GM19035 (cell line): ENCODE measurements around the gene NACC2.

Source experiments
- ATAC-seq: cut with Tn5 transposase; IDR thresholded peaks from one replicate; pipeline ENCODE4 v1.9.1; 2021; ENCODE audit not compliant: unreplicated experiment

The NACC2 gene

DNA sequence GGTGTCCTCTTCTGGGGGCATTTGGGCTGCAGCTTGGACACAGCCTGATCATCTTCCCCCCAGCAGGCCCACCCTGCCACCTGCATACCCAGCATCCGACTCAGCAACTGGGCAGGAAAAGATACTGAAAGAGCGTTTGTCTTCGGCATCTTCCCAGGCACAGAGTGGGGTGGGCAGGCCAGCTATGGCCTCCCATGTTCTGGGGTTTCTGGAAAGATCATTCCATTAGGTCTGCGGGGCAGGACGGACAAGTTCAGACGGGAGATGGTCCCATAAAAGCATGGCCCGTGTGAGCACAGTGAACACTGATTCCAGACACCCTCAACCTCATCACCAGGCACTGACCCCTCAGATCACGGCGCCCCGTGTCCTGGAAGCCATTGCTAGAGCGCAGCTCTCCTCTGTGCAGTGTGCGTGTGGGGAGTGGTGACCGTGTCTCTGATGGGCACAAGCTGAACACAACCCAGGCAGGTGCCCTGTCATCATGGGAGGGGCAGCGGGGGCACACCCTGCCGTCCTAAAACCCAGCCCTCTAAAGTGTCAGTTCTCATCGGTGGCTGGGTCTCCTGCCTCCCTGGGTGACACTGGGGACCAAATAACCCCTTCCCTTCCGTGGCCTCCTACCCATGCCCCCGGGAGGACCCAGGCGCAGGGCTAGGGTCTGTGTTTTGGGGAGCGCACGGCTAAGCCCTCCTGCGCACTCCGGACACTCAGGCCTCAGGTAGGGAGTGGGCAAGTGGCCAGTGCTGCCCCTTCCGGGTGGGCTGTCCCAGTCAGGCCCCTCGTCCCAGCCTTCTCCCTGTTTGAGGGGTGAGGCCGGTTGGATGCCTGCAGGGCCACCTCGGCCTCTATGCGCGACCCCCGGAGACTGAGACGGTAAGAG, 36.8 kb upstream of the NACC2 start:
- no peak for ATAC-seq

- no peak for ATAC-seq
Observed at GRCh38 chr9:136129176-136129575, 34.1 kb upstream of the NACC2 start.

DNA sequence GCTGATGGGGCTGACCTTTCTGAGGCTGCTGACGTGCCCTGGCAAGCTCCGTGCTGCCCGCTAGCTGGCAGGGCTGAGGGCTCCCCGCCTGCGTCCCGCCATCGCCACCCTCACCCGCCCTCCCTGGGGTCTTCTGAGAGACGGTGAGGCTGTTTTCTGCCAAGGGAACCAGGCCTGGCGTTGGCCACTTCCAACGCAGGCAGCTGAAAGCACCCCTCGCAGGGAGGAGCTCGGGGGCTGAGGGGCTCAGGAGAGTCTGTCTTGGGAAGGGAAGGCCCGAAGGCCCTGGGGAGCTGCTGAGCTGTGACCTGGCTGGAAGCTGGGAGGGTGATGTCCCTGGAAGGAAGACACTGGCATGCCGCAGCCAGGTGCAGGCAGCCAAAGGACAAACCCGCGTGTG, 33.3 kb upstream of the NACC2 start:
- no peak for ATAC-seq

- no peak for ATAC-seq
Observed at GRCh38 chr9:136127313-136127712, 32.2 kb upstream of the NACC2 start.

- ATAC-seq, result no peak
Observed at GRCh38 chr9:136124976-136125692, 30.0 kb upstream of the NACC2 start.

GRCh38 chr9:136122425-136123383, 27.6 kb upstream of the NACC2 start:
- ATAC-seq, result no peak

DNA sequence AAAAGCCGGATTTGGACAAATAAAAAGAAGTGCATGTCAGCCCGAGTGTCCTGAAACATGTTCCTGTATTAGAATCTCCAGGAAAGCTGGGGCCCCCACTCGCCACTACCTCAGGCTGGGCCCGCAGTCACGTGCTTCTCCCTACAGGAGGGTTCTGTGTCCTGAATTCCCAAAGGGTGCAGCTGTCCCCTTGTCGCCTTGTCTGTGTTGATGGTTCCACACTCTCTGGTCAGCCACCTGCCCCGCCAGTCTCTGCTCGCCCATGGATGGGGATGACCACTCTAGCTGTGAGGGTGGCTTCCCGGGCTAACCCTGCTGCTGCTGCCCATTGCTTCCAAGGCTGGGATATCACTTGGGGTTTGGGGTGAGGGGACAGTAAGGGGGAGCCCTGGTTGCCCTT, 26.7 kb upstream of the NACC2 start:
- ATAC-seq, result no peak

DNA sequence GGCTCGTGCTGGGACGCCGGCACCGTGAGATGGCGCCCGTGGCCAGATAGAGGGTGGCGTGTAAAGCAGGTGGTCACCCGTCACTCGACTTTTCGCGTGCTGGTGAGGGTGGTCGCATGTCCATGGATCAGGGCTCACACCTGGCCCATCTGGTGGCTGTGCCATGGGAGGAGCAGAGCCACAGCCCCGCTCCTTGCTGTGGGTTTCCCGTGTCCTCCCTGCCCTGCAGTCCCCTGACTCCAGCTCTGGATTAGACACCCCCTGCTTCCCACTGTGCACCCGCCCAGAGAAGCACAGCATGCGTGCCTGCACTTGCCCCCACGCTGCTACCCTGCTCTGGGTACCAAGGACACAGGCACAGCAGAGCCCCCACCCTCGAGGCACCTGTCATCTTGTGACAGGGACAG, 25.4 kb upstream of the NACC2 start:
- ATAC-seq, result no peak

- ATAC-seq, result no peak
Observed at GRCh38 chr9:136119883-136120393, 24.8 kb upstream of the NACC2 start.

- ATAC-seq, result peak; percentile 10
Observed at GRCh38 chr9:136119061-136119882, 24.2 kb upstream of the NACC2 start.

DNA sequence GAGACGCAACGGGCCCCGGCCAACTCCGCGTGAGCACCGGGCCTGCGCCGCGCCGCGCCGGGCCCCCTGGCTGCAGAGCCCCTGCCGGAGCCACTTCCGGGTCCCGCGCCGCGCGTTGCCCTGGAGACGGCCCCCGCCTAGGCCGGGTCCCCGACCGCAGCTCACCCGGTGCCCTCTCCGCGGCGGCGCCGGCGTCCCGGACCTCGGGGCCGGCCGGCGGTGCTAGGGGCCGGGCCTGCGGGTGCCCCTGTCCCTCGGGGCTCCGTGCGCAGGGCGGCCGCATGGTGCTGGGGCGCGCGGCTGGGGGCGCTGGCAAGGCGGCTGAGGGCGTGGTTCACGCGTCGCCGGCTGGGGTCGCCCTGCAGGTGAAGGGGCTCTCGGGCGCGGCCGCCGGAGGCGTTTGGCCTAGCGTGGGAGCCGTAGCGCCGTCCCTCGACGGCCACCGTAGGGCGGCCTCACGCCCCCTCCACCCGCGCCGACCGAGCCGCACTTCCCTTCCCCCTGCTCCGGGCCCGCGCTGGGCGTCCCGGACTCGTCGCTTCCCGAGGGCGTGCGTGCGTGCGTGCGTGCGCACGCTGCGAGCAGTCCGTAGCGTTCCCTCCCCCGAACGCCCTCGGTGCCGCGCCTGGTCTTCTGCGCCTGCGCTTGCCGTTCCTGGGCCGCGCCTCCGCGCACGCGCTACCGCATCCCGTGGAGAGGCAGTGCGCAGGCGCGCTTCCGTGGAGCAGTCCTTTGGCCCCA, 23.4 kb upstream of the NACC2 start, which contains the start of gene TMEM250:
TSS of gene TMEM250 (minus strand) at position 556 of the 741 bp plus-strand sequence. CDS start 1,975 bp downstream, outside the sequence.
- ATAC-seq, result peak; percentile 72

DNA sequence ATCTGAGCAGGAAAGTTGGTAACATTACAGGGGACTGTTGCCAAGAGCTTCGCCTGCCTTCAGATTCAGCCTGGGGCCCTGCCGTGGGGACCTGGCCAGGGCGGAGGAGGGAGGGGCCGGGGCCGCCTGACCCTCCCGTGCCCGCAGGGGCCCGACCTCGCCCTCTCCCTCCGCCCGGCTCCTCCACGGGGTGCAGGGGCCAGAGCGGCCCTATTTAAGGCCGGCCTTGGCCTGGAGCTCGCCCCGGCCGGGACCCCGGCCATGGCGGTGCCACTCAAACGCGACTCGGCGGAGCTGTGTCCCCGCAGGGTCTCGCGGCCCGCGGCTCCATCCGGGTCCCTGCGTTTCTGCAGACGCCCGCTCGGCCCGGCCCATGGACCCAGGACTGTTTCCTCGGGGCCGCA, 22.8 kb upstream of the NACC2 start:
- peak; percentile 13 for ATAC-seq

- ATAC-seq, result no peak
Observed at GRCh38 chr9:136117291-136117915, 22.3 kb upstream of the NACC2 start.

- no peak for ATAC-seq
Observed at GRCh38 chr9:136116360-136117098, 21.4 kb upstream of the NACC2 start.

GRCh38 chr9:136115641-136116359, 20.7 kb upstream of the NACC2 start:
- no peak for ATAC-seq

DNA sequence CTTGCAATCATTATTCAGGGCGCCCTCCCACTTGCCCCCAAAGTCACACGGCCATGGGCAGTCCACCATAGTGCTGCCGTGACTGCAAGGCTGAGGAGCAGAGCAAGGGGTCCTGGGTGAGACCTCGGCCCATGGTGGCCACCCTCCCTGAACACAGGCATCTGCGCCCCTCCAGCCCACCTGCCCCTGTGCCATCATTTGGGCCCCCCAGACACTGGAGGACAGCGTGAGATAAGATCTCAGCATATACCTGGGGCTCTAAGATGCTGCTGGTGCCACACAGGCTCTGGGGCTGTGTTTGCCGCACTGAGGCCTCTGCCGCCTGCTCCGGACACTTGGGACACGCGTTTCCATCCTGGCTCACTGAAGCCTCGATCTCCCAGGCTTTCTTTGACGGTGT, 20.1 kb upstream of the NACC2 start:
- no peak for ATAC-seq

GRCh38 chr9:136114610-136115009, 19.5 kb upstream of the NACC2 start:
- ATAC-seq, result no peak
